ENCODE measurements around the gene PRPH.

Gene PRPH

DNA sequence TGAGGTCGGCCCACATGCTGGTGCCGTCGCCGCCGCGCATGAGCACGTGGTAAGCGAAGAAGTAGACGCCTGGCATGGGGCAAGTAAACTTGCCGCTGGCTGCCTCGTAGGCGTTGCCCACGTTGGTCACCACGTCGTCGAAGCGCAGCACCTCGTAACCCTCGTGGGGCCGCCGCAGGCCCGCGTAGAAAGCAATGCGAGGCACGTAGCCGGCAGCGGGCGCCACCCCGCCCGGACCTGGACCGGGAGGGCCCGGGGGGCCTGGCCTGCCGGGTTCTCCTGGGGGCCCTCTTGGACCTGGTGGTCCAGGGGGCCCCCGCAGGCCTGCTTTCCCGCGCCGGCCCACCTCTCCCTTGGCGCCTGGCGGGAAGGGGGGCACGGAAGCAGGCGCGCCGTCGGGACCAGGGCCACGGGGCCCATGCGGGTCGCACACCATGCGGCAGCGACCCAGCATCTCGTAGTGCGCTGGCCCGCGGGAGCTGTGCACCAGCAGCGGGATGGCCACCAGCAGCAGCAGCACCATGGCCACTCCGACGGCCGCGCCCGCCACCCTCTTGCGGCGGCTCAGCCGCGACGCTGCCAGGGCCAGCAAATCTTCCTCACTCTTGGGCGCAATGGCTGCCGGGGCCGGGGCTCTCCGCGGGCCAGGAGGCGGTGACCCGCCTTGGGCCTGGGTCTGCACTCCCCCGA is 41.2 kb downstream of the PRPH start:
- Histone ChIP-seq H3K27ac (no peak overlapping the region), H3K27me3 (peaks cover 5 to 78% of the 10 kb centered on the region in 2 donors), H3K9me3 (no peaks in the 10 kb centered on the region), H3K4me3 (no peak overlapping the region), H3K36me3 (no peaks in the 10 kb centered on the region), H3K4me1 (peaks cover 0 to 32% (median 14%) of the 10 kb centered on the region in 4 donors)
- DNase-seq = no peak
- TF ChIP-seq CTCF (IDR thresholded peaks at IDR 0.05) = no peak
- intact Hi-C loops (cut with DNase I; ENCODE audit: low total_unique reads) = loop anchor here (5.0 kb wide), 1 partner anchor 44 kb away; no protein-coding TSS in a partner anchor

GRCh38 chr12:49336645-49337584 is 42.0 kb downstream of the PRPH start, which contains the start of gene C1QL4:
C1QL4 (minus strand) TSS chr12:49337188; CDS start chr12:49336477, 711 bp downstream.
- intact Hi-C loops (cut with DNase I; ENCODE audit: low total_unique reads) = loop anchor here (5.0 kb wide), 1 partner anchor 45 kb away; no protein-coding TSS in a partner anchor
- Histone ChIP-seq H3K9me3 (no peaks in the 10 kb centered on the region), H3K27me3 (peaks cover 5 to 78% of the 10 kb centered on the region in 2 donors)

GRCh38 chr12:49338830-49339463 is 44.0 kb downstream of the PRPH start:
- Histone ChIP-seq H3K4me1 (peaks cover 0 to 33% (median 23%) of the 10 kb centered on the region in 4 donors), H3K27me3 (peaks cover 5 to 75% of the 10 kb centered on the region in 2 donors), H3K4me3 (no peak overlapping the region), H3K27ac (no peak overlapping the region), H3K36me3 (no peaks in the 10 kb centered on the region), H3K9me3 (no peaks in the 10 kb centered on the region)
- peak in 1 of 2 donors; percentile 35 for DNase-seq
- no peak for TF ChIP-seq CTCF (IDR thresholded peaks at IDR 0.05)
- intact Hi-C loops (cut with DNase I; ENCODE audit: low total_unique reads) = loop anchor here (5.0 kb wide), 1 partner anchor 47 kb away; no protein-coding TSS in a partner anchor

More at GRCh38 chr12:49336645-49337584, 42.0 kb downstream of the PRPH start, which contains the start of gene C1QL4:
- peak; percentile 76 to 84 for DNase-seq
- H3K27ac ChIP-seq = no peak within 1 kb of the TSS
- peak; percentile 65 to 99 for TF ChIP-seq CTCF (IDR thresholded peaks at IDR 0.05)
- peaks cover 0 to 26% (median 11%) of the 10 kb centered on the region in 4 donors for H3K4me1 ChIP-seq
- no peaks in the 10 kb centered on the region for H3K36me3 ChIP-seq
- H3K4me3 ChIP-seq = peak within 1 kb of the TSS; percentile 23 to 42

DNA sequence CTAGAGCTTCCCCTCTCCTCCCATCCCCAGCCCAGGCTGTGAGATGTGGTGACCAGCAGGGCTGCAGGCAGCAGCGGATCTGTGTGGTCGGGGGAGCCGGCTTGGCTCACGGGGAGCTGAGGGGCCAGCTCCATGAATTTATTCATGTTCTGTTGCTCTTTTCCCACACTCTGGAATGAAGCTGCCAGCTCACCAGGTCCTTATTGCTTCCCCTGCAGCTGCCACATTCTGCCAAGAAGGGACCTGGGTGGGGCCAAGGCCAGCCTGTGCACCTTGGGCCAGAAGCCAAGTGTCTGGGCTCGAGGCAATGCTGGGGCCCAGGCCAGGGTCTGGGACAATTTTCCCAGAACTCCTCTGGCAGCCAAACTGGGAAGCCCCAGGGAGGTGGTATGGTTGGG is 44.5 kb downstream of the PRPH start:
- intact Hi-C loops (cut with DNase I; ENCODE audit: low total_unique reads) = loop anchor here (5.0 kb wide), 1 partner anchor 47 kb away; no protein-coding TSS in a partner anchor
- no peak for TF ChIP-seq CTCF (IDR thresholded peaks at IDR 0.05)
- DNase-seq = peak in 1 of 2 donors; percentile 38
- peaks cover 5 to 73% of the 10 kb centered on the region in 2 donors for H3K27me3 ChIP-seq
- H3K27ac ChIP-seq = no peak overlapping the region
- H3K4me1 ChIP-seq = peaks cover 0 to 33% (median 23%) of the 10 kb centered on the region in 4 donors
- H3K36me3 ChIP-seq = no peaks in the 10 kb centered on the region
- no peak overlapping the region for H3K4me3 ChIP-seq
- H3K9me3 ChIP-seq = no peaks in the 10 kb centered on the region
